K562 (cell line): Measurements from ENCODE around the gene MYO18A. TPM values are rescaled to one million over a fixed set of nuclear protein-coding genes. Genes with fewer than 3 reads are reported as not detected.

ENCODE experiments used
- ATAC-seq: fragments of 200-7000 bp; cut with Tn5 transposase; 3 replicates; pipeline ENCODE4 v1.9.1; 2020; ENCODE audit warnings: moderate library complexity
- BruUV-seq: library from RNA; stranded (reverse); fragments of 400-500 nt; replicated peaks from 2 replicates; lab custom pipeline; 2021; lab: Mats Ljungman, UMichigan
- CTCF ChIA-PET: fragments of 300-600 bp; formaldehyde crosslinking; extraction: SDS; loops from one replicate; lab custom pipeline; 2021; ENCODE audit warnings: low intra/inter-chr PET ratio; lab: Yijun Ruan, JAX
- POLR2A ChIA-PET: fragments of 300-600, 350-650 bp; sonication (Branson Sonifier 250); formaldehyde crosslinking; extraction: SDS; loops from one replicate; lab custom pipeline; 2021; ENCODE audit warnings: antibody characterized with exemption, inconsistent platforms; lab: Yijun Ruan, JAX
- DNase-seq, 4 experiments: peaks; one replicate each; pipeline versions ENCODE4 v3.0.0 to v3.0.0-alpha.2; 2011 to 2018; ENCODE audit warnings: low spot score in 3 of 4, mixed read lengths in 3 of 4; ENCODE audit errors: extremely low read depth in 1 of 4
- FAIRE-seq: peaks from 2 replicates; lab custom pipeline; 2011; peaks lifted over from hg19 to GRCh38; lab: Jason Lieb, UNC
- H2AFZ ChIP-seq: 2 replicates; pipeline ENCODE4 v1.6.0; 2011; ENCODE audit warnings: low read depth, low read length, control low read depth, inconsistent platforms
- H3K27ac ChIP-seq: fragments of 200-600 bp; 3 replicates; pipeline ENCODE4 v1.8.0; 2011; ENCODE audit warnings: low read depth, mild to moderate bottlenecking, control low read depth, inconsistent platforms, low read length, moderate library complexity, mixed read lengths; ENCODE audit errors: extremely low read depth
- H3K27me3 ChIP-seq, 2 experiments: fragments of 300-600 bp in 1 of 2; 2 replicates in 1 of 2; 3 replicates in 1 of 2; pipeline versions ENCODE4 v1.6.0 to v1.8.0; 2011; ENCODE audit warnings: inconsistent platforms in 2 of 2, low read length in 2 of 2, mild to moderate bottlenecking in 1 of 2, mixed read lengths in 1 of 2, moderate library complexity in 1 of 2; ENCODE audit not compliant: control insufficient read depth in 2 of 2, insufficient read depth in 2 of 2
- H3K36me3 ChIP-seq: fragments of 300-600 bp; 3 replicates; pipeline ENCODE4 v1.8.0; 2011; ENCODE audit warnings: mild to moderate bottlenecking, low read length, inconsistent platforms; ENCODE audit not compliant: control insufficient read depth, insufficient read depth
- H3K4me1 ChIP-seq, 2 experiments: fragments of 200-600 bp in 1 of 2; replicated peaks in 1 of 2; 2 replicates in 1 of 2; 3 replicates in 1 of 2; pipeline versions ENCODE4 v1.5.1 to v1.8.0; 2011; ENCODE audit warnings: inconsistent platforms in 2 of 2, low read length in 2 of 2, mild to moderate bottlenecking in 1 of 2, mixed read lengths in 1 of 2, moderate library complexity in 1 of 2; ENCODE audit not compliant: control insufficient read depth in 2 of 2, insufficient read depth in 2 of 2
- H3K4me2 ChIP-seq: 2 replicates; pipeline ENCODE4 v1.6.1; 2011; ENCODE audit warnings: low read length, control low read depth, inconsistent platforms, mixed read lengths; ENCODE audit not compliant: insufficient read depth
- H3K4me3 ChIP-seq: fragments of 200-600 bp; sonication (generic), shearing (Covaris generic); 2 replicates; pipeline ENCODE4 v1.5.1; 2016; ENCODE audit warnings: control low read depth, inconsistent platforms
- H3K79me2 ChIP-seq: fragments of 200-600 bp; 3 replicates; pipeline ENCODE4 v1.8.0; 2011; ENCODE audit warnings: low read length, inconsistent platforms; ENCODE audit not compliant: control insufficient read depth, insufficient read depth
- H3K9ac ChIP-seq, 2 experiments: 2 replicates each; pipeline versions ENCODE4 v1.6.0 to v1.6.1; 2011; ENCODE audit warnings: low read depth in 2 of 2, low read length in 2 of 2, control low read depth in 1 of 2, inconsistent platforms in 1 of 2, mild to moderate bottlenecking in 1 of 2, mixed read lengths in 1 of 2; ENCODE audit not compliant: insufficient read depth in 1 of 2
- H3K9me1 ChIP-seq: one replicate; pipeline ENCODE4 v1.6.0; 2011; ENCODE audit warnings: inconsistent platforms, mild to moderate bottlenecking, low read length, moderate library complexity; ENCODE audit not compliant: control insufficient read depth, insufficient read depth
- H3K9me3 ChIP-seq: replicated peaks from 2 replicates; pipeline ENCODE4 v1.5.1; 2011; ENCODE audit warnings: low read depth, low read length, inconsistent platforms; ENCODE audit not compliant: control insufficient read depth, insufficient read depth
- H4K20me1 ChIP-seq: replicated peaks from 2 replicates; pipeline ENCODE4 v1.6.1; 2011; ENCODE audit warnings: low read length, inconsistent platforms, mixed read lengths; ENCODE audit not compliant: control insufficient read depth, insufficient read depth
- CHD1 ChIP-seq: fragments of 200-600 bp; sonication (generic); IDR thresholded peaks from one replicate; pipeline ENCODE4 v1.6.1; 2012; ENCODE audit warnings: mild to moderate bottlenecking, moderate library complexity, low read length, inconsistent platforms
- FOXA3 ChIP-seq, 2 experiments: fragments of 450-650 bp in 1 of 2; sonication (generic) in 1 of 2; formaldehyde crosslinking; IDR thresholded peaks in 1 of 2; conservative IDR thresholded peaks in 1 of 2; 2 replicates each; pipeline versions ENCODE4 v1.4.0 to v1.8.0; 2020 to 2022; ENCODE audit warnings: mild to moderate bottlenecking in 2 of 2, missing genetic modification reagents in 1 of 2
- HCFC1 ChIP-seq: IDR thresholded peaks from 2 replicates; pipeline ENCODE4 v1.6.1; 2012; ENCODE audit warnings: low read depth, low read length, improper control_type of control experiment
- RBM22 ChIP-seq: fragments of 200-400 bp; formaldehyde crosslinking; IDR thresholded peaks from 2 replicates; pipeline ENCODE4 v1.6.1; 2018; ENCODE audit warnings: low read length, low read depth; ENCODE audit not compliant: poor library complexity, severe bottlenecking
- SAP30 ChIP-seq: fragments of 200-600 bp; sonication (generic); IDR thresholded peaks from 2 replicates; pipeline ENCODE4 v1.6.1; 2012; ENCODE audit warnings: borderline replicate concordance, low read depth, mild to moderate bottlenecking, moderate library complexity, low read length, control low read depth, inconsistent platforms; ENCODE audit not compliant: insufficient read depth, poor library complexity, severe bottlenecking
- ZFP1 ChIP-seq: fragments of 450-650 bp; formaldehyde crosslinking; IDR thresholded peaks from 2 replicates; pipeline ENCODE4 v1.4.0; 2020; ENCODE audit warnings: mild to moderate bottlenecking, mixed read lengths
- ZNF699 ChIP-seq: fragments of 250-450 bp; sonication (Bioruptor Pico); IDR thresholded peaks from 2 replicates; pipeline ENCODE4 v1.8.0; 2021; ENCODE audit warnings: mild to moderate bottlenecking, moderate library complexity; ENCODE audit not compliant: insufficient replicate concordance
- ZNF717 ChIP-seq: fragments of 250-450 bp; sonication (Bioruptor Pico); IDR thresholded peaks from 2 replicates; pipeline ENCODE4 v1.5.0; 2021
- WGBS: fragments of 100-300 bp; shearing (Covaris generic); methylation state at CpG from one replicate; pipeline ENCODE4 v1.1.6; 2016; ENCODE audit warnings: low coverage, mixed read lengths; ENCODE audit not compliant: insufficient coverage; ENCODE audit errors: missing lambda C conversion rate; 5-methylcytosine and 5-hydroxymethylcytosine counted together
- in situ Hi-C: fragments of 300-500 bp; cut with MboI; formaldehyde crosslinking; loops from 4 replicates; pipeline ENCODE4 v1.15.0; 2018; ENCODE audit warnings: inconsistent platforms, mixed read lengths
- intact Hi-C: fragments of 100-400 bp; cut with micrococcal nuclease; formaldehyde crosslinking; loops from 2 replicates; pipeline ENCODE4 v1.14.2; 2022
- polyA plus RNA-seq, 8 experiments: library from polyadenylated mRNA; depleted of rRNA in 4 of 8; stranded (reverse) in 5 of 8; unstranded in 3 of 8; fragments of >200 nt; fragmentation: Nextera tagmentation in 2 of 8; fragmentation: Illumina TruSeq in 1 of 8; extraction: Ambion mirVana in 2 of 8; extraction: Trizol in 1 of 8; gene quantifications; 2 replicates each; pipeline versions ENCODE4 v1.2.1 to v1.2.3, GENCODE V29; 2011 to 2014; ENCODE audit warnings: inconsistent platforms in 1 of 8, missing spikeins in 1 of 8
- total RNA-seq, 7 experiments: library from RNA; depleted of rRNA in 6 of 7; stranded (reverse); fragments of >200 nt in 6 of 7; fragmentation: Illumina TruSeq in 2 of 7; extraction: Trizol in 2 of 7; gene quantifications; 2 replicates each; pipeline versions ENCODE4 v1.2.1 to v1.2.3, GENCODE V29; 2011 to 2021; ENCODE audit warnings: low replicate concordance in 1 of 7
- TF ChIP-seq, protein P1 (sequence below): fragments of 450-650 bp; IDR thresholded peaks from 2 replicates; pipeline ENCODE4 v1.6.1; 2018; ENCODE audit warnings: mild to moderate bottlenecking, low read depth; ENCODE audit not compliant: partially characterized antibody
- TF ChIP-seq, protein P2 (sequence below): fragments of 250-450 bp; sonication (Bioruptor Pico); IDR thresholded peaks from 2 replicates; pipeline ENCODE4 v1.8.0; 2022; ENCODE audit warnings: inconsistent platforms

MYO18A gene
- total and polyA plus RNA-seq, 9 of the 15 experiments (the other 6 are each of a cell fraction or from before 2014, with no cell fraction given), result 2.5 to 65.4 (median 17.1) TPM

- TF ChIP-seq, protein P1, sequence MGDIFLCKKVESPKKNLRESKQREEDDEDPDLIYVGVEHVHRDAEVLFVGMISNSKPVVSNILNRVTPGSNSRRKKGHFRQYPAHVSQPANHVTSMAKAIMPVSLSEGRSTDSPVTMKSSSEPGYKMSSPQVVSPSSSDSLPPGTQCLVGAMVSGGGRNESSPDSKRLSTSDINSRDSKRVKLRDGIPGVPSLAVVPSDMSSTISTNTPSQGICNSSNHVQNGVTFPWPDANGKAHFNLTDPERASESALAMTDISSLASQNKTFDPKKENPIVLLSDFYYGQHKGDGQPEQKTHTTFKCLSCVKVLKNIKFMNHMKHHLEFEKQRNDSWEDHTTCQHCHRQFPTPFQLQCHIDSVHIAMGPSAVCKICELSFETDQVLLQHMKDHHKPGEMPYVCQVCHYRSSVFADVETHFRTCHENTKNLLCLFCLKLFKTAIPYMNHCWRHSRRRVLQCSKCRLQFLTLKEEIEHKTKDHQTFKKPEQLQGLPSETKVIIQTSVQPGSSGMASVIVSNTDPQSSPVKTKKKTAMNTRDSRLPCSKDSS, result no peak
- no peak for TF ChIP-seq CHD1
- no peak for TF ChIP-seq FOXA3 (CRISPR knock-in tag; conservative IDR thresholded peaks at IDR 0.05 in 1 of 2, IDR thresholded peaks at IDR 0.05 in 1 of 2)
- TF ChIP-seq ZFP1 (CRISPR knock-in tag), result no peak
- TF ChIP-seq, protein P2, sequence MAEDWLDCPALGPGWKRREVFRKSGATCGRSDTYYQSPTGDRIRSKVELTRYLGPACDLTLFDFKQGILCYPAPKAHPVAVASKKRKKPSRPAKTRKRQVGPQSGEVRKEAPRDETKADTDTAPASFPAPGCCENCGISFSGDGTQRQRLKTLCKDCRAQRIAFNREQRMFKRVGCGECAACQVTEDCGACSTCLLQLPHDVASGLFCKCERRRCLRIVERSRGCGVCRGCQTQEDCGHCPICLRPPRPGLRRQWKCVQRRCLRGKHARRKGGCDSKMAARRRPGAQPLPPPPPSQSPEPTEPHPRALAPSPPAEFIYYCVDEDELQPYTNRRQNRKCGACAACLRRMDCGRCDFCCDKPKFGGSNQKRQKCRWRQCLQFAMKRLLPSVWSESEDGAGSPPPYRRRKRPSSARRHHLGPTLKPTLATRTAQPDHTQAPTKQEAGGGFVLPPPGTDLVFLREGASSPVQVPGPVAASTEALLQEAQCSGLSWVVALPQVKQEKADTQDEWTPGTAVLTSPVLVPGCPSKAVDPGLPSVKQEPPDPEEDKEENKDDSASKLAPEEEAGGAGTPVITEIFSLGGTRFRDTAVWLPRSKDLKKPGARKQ (CRISPR knock-in tag), result no peak
- TF ChIP-seq SAP30, result no peak
- no peak for TF ChIP-seq RBM22
- TF ChIP-seq ZNF717 (CRISPR knock-in tag), result no peak
- TF ChIP-seq HCFC1, result no peak
- TF ChIP-seq ZNF699, result no peak
- Histone ChIP-seq H3K9me3 (no peaks in the 10 kb centered on the region), H3K4me3 (no peak overlapping the region), H3K9ac (no peak overlapping the region), H3K36me3 (peaks cover 61% of the 10 kb centered on the region), H3K4me1 (peaks cover 34 to 39% of the 10 kb centered on the region in 2 experiments), H3K27me3 (no peaks in the 10 kb centered on the region), H3K79me2 (peaks cover 69% of the 10 kb centered on the region), H2AFZ (no peak overlapping the region), H4K20me1 (peaks cover 13% of the 10 kb centered on the region), H3K4me2 (no peak overlapping the region), H3K9me1 (peaks cover 8% of the 10 kb centered on the region), H3K27ac (no peak overlapping the region)
- FAIRE-seq (no peak), DNase-seq (no peak), ATAC-seq (no peak)
- ChIA-PET POLR2A (interaction anchor here (0.6 to 5.6 kb wide), 5 partner anchors 10 to 129 kb away, joined by 3 to 74 read pairs (median 3); partner anchors contain the start of genes MYO18A and NUFIP2), CTCF (no interaction called here)
- WGBS, result 87% methylated on average over 3 of the region's 3 CpGs
- BruUV-seq, result no TSS peak
- intact Hi-C loops (no loop called here), in situ Hi-C loops (no loop called here)
These were observed 14.9 kb downstream of the MYO18A start for GRCh38 chr17:29165261-29165660.
